GM18498 (cell line): ENCODE data around the gene DMRTA1.
A peak's percentile ranks its signal among the peaks of the same experiment; 100 is the strongest.
"Not testable (repeated sequence)": the region's sequence is repeated elsewhere in the genome, so short reads cannot be mapped to it uniquely, and the experiment has no call there.

Experiments
- ATAC-seq: cut with Tn5 transposase; IDR thresholded peaks from one replicate; pipeline ENCODE4 v1.9.1; 2021; ENCODE audit warnings: mild to moderate bottlenecking, moderate library complexity; ENCODE audit not compliant: unreplicated experiment

DMRTA1 gene

GRCh38 chr9:22455181-22455580 lies 8.6 kb downstream of the DMRTA1 start:
- ATAC-seq: no peak

GRCh38 chr9:22457448-22457847 lies 10.8 kb downstream of the DMRTA1 start:
- ATAC-seq: no peak

GRCh38 chr9:22463205-22463604 lies 16.6 kb downstream of the DMRTA1 start:
- no peak for ATAC-seq

GRCh38 chr9:22469928-22470544 lies 23.4 kb downstream of the DMRTA1 start:
- ATAC-seq: peak; percentile 76

- no peak for ATAC-seq
These were observed 34.9 kb downstream of the DMRTA1 start for GRCh38 chr9:22481566-22481965.

- no peak for ATAC-seq
These were observed 37.0 kb downstream of the DMRTA1 start for GRCh38 chr9:22483528-22484070.

GRCh38 chr9:22496197-22496596 lies 49.6 kb downstream of the DMRTA1 start:
- not testable (repeated sequence) for ATAC-seq
